ENCODE data around the gene NAGK. TPM values are rescaled to one million over a fixed set of nuclear protein-coding genes. Genes with fewer than 3 reads are reported as not detected.

NAGK gene
- 51.5 and 74.3 TPM in 2 replicates for total RNA-seq

GRCh38 chr2:71068218-71069035, at the start of gene NAGK:
TSS of gene NAGK (plus strand) at chr2:71068648. CDS start at chr2:71068684, 36 bp downstream.

Other genes with a start within 250 kb of the NAGK start
- 0.13 and 0.16 TPM in 2 replicates for gene CLEC4F, start 248.0 kb upstream of the NAGK start, total RNA-seq
- 0.16 TPM in 1 of 2 replicates, not detected in the other for gene CD207, start 232.8 kb upstream of the NAGK start, total RNA-seq
- gene VAX2, start 168.1 kb upstream of the NAGK start, total RNA-seq: 0.44 and 0.49 TPM in 2 replicates
- 0.76 and 1.1 TPM in 2 replicates for gene ATP6V1B1, start 132.7 kb upstream of the NAGK start, total RNA-seq
- 0.32 and 0.38 TPM in 2 replicates for gene ANKRD53, start 90.0 kb upstream of the NAGK start, total RNA-seq
- 17.3 and 50.3 TPM in 2 replicates for gene TEX261, start 73.8 kb upstream of the NAGK start, total RNA-seq
- 7.6 and 9.9 TPM in 2 replicates for gene MCEE, start 61.6 kb downstream of the NAGK start, total RNA-seq
- 9.7 and 21.1 TPM in 2 replicates for gene MPHOSPH10, start 62.0 kb downstream of the NAGK start, total RNA-seq
- gene PAIP2B, start 158.5 kb downstream of the NAGK start, total RNA-seq: 0.65 and 1.8 TPM in 2 replicates

All from bladder microvascular endothelial cell (primary cell).